GM12892 (cell line): Measurements from ENCODE around the gene ARHGEF4.
"Not testable (repeated sequence)": the region's sequence is repeated elsewhere in the genome, so short reads cannot be mapped to it uniquely, and the experiment has no call there.

Experiments
- DNase-seq: peaks from one replicate; pipeline ENCODE4 v3.0.0; 2011; ENCODE audit not compliant: insufficient read length
- FAIRE-seq: peaks from 2 replicates; lab custom pipeline; 2011; peaks lifted over from hg19 to GRCh38; lab: Jason Lieb, UNC
- POLR2A ChIP-seq: IDR thresholded peaks from 2 replicates; pipeline ENCODE4 v1.6.1; 2011; ENCODE audit warnings: low read depth, low read length, control low read depth
- POLR2AphosphoS5 ChIP-seq: IDR thresholded peaks from 2 replicates; pipeline ENCODE4 v1.6.1; 2011; ENCODE audit warnings: low read depth, low read length, control low read depth
- TAF1 ChIP-seq: IDR thresholded peaks from 2 replicates; pipeline ENCODE4 v1.6.1; 2011; ENCODE audit warnings: low read depth, mild to moderate bottlenecking, control low read depth, low read length, borderline replicate concordance

Gene ARHGEF4

GRCh38 chr2:131076707-131077106 is 240.0 kb downstream of the ARHGEF4 start:
- no peak for FAIRE-seq
- TF ChIP-seq POLR2A (no peak), POLR2AphosphoS5 (no peak), TAF1 (no peak)
- no peak for DNase-seq

GRCh38 chr2:131077182-131077846 is 240.6 kb downstream of the ARHGEF4 start:
- TF ChIP-seq POLR2A (no peak), TAF1 (no peak), POLR2AphosphoS5 (no peak)
- no peak for FAIRE-seq

GRCh38 chr2:131077966-131078365 is 241.3 kb downstream of the ARHGEF4 start:
- no peak for FAIRE-seq
- DNase-seq: no peak
- TF ChIP-seq POLR2AphosphoS5 (no peak), TAF1 (no peak), POLR2A (no peak)

More at GRCh38 chr2:131077182-131077846, 240.6 kb downstream of the ARHGEF4 start:
- no peak for DNase-seq

GRCh38 chr2:131079931-131080330 is 243.2 kb downstream of the ARHGEF4 start:
- not testable (repeated sequence) for FAIRE-seq, DNase-seq

GRCh38 chr2:131081190-131081589 is 244.5 kb downstream of the ARHGEF4 start:
- DNase-seq (no peak), FAIRE-seq (no peak)
- TF ChIP-seq POLR2A (no peak), POLR2AphosphoS5 (no peak), TAF1 (no peak)

- FAIRE-seq: no peak
- TF ChIP-seq TAF1: no peak
- no peak for TF ChIP-seq POLR2A
- TF ChIP-seq POLR2AphosphoS5: no peak
- DNase-seq: no peak
Measured at GRCh38 chr2:131085646-131086045, 248.9 kb downstream of the ARHGEF4 start.

- TF ChIP-seq TAF1: no peak
- no peak for DNase-seq
- no peak for FAIRE-seq
Measured at GRCh38 chr2:131092458-131093005, 255.8 kb downstream of the ARHGEF4 start.

GRCh38 chr2:131093006-131093695 is 256.4 kb downstream of the ARHGEF4 start, which contains the start of gene FAM168B:
Gene FAM168B (minus strand): TSS chr2:131093460. CDS start chr2:131082646, 10,814 bp downstream.
- peak; percentile 98 for FAIRE-seq

GRCh38 chr2:131093696-131094462 is 257.2 kb downstream of the ARHGEF4 start:
- no peak; the same call in none of the 2 replicates for TF ChIP-seq POLR2A
- TF ChIP-seq TAF1: no peak
- TF ChIP-seq POLR2AphosphoS5: no peak; the same call in 1 of the 2 replicates
- DNase-seq: no peak
- no peak for FAIRE-seq

More at GRCh38 chr2:131093006-131093695, 256.4 kb downstream of the ARHGEF4 start, which contains the start of gene FAM168B:
- DNase-seq: peak; percentile 90
- peak; percentile 80 for TF ChIP-seq POLR2AphosphoS5
- peak; percentile 91 for TF ChIP-seq POLR2A
- peak; percentile 67 for TF ChIP-seq TAF1

- FAIRE-seq: peak; percentile 60
Measured at GRCh38 chr2:131094463-131095281, 258.0 kb downstream of the ARHGEF4 start.

More at GRCh38 chr2:131094463-131095281, 258.0 kb downstream of the ARHGEF4 start:
- TF ChIP-seq TAF1 (no peak), POLR2AphosphoS5 (no peak), POLR2A (no peak)
- DNase-seq: no peak
